Activated CD4-positive, alpha-beta T cell treated with anti-CD3 and anti-CD28 coated beads, Interleukin-2, amount 50 U/mL, for 24 hours (primary cell): ENCODE results near the gene CACNB2.

Experiments used
- DNase-seq, 2 donors: peaks; one replicate each; pipeline ENCODE4 v3.0.0-alpha.2; 2020; ENCODE audit warnings: low read depth in 1 of 2, low spot score in 1 of 2

CACNB2 gene

GRCh38 chr10:18278181-18278580, 138.0 kb downstream of the CACNB2 start:
- DNase-seq = no peak

DNA sequence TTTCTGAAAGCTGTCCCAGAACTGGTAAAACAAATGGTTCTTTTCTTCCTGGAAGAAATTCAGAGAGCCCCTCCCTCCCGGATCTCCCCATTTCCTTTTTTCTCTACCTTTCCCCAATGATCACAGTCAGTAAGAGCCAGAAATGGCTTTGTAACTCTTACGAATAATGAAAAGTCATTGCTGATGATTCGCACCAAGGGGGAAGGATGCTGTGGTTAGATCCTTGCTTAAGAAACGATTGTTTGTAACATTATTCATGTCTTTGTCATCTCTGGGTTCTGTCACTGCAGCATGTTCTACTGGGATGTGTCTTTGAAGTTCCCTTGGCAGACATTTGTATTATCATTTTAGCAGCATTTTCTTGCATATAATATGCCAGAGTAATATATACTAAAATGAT, 138.9 kb downstream of the CACNB2 start:
- no peak for DNase-seq

DNA sequence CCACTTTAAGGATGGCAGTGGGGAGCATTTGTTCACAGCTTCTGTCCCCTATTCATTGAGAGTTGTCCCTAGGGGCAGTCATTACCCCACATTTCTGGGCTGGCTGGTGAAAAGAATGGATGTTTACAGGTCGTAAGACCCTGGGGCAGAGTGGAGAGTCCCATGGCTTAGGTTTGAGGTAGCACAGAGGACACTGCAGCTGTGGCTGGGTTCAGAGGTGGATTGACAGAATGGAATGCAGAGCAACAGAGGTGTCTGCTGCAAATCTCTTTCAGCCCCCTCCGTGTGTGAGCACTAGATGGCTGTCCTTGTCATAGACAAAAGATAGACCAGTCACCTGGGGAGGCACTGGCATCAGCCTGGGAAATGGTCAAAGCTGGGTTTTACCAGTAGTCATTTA, 141.9 kb downstream of the CACNB2 start:
- DNase-seq = no peak

- no peak for DNase-seq
Measured at GRCh38 chr10:18290651-18291313, 150.6 kb downstream of the CACNB2 start.

GRCh38 chr10:18293536-18294510, 153.6 kb downstream of the CACNB2 start:
- DNase-seq = no peak

DNA sequence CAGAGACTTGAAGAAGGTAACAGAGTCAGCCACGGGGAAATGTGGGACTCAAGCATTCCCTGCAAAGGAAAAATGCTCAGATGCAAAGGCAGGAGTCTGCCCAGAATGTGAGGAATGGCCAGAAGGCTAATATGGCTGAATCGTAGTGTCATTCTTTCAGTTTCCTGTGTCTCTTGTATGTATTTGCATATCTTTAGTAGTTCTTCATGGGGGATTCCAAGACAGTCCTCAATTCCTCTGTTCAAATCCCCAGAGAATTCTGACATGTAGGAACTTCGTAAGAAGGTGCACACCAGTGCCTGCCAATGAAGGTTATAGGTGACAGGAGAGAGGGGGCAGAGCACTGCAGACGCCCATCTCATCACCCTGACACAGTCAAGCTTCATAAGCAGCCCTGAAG, 154.4 kb downstream of the CACNB2 start:
- DNase-seq = no peak

GRCh38 chr10:18297659-18298058, 157.4 kb downstream of the CACNB2 start:
- DNase-seq = no peak

- DNase-seq = no peak
Measured at GRCh38 chr10:18298256-18298655, 158.0 kb downstream of the CACNB2 start.

GRCh38 chr10:18303851-18304801, 163.9 kb downstream of the CACNB2 start:
- no peak for DNase-seq

- DNase-seq = no peak
Measured at GRCh38 chr10:18306031-18306430, 165.8 kb downstream of the CACNB2 start.

- DNase-seq = no peak
Measured at GRCh38 chr10:18308600-18308999, 168.4 kb downstream of the CACNB2 start.

DNA sequence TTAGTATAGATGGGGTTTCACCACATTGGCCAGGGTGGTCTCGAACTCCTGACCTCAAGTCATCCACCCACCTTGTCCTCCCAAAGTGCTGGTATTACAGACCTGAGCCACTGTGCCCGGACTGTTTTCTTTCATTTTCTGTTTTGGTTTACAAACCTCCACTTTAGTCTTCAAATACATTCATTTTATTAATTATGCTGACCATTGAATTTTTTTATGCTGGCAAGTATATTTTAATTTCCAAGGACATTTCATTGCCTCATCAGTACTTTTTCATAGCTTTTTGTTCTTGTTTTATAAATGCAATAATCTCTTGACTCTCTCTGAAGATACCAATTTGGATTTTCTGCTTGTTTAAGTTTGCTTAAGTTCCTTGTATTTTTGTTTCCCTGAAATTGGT, 170.5 kb downstream of the CACNB2 start:
- no peak for DNase-seq

DNA sequence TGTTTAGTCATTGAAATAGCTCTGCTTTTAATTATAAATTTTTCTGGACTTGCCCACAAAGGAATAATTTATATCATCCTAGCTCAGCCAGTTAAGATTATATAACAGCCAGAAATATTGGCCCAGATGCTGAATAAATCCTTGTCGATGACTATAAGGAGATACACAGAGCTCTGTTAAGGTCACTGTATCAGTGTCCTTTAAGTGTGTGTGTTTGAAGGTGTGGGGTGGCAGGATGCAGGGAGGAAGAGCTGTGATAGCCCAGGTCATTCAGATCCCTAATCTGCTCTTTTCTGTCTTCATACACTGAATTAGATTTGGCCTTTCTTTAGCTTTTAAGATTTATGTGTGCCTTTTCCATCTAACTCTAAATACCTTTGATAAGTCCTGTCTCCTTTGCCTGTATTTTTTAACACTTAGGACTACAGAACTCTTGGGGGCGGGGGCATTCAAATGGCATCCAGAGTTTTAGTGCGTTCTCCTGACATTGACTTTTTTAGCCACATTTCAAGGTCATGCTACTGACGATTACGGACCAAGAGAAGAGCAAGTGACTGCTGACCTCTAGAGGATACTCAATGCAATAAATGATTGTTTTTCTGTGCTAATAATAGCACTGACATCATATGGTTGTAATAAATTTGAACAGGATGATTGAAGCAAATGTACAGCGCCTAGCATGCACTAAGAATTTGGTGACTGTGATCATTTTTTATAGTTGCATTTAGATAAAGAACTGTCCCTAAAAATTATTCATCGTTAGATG, 172.3 kb downstream of the CACNB2 start:
- DNase-seq = no peak

DNA sequence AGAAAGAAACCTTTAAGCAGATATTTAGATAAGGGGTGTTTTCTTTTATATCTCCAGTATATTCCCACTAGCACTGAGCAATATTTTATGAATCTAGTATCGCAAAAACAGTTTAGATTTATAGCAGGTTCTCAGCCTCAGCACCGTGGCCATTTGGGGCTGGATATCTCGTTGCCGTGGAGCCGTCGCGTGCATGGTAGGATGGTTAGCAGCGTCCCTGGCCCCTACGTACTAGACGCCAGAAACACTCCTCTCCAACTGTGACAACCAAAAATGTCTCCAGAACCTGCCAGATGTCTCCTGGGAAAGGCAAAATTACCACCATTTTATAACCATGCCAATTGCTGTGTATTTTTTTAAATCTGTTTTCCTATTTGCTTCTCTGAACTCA, 172.9 kb downstream of the CACNB2 start:
- DNase-seq = no peak

- DNase-seq = no peak
Measured at GRCh38 chr10:18313626-18314025, 173.4 kb downstream of the CACNB2 start.

GRCh38 chr10:18319628-18320027, 179.4 kb downstream of the CACNB2 start:
- no peak for DNase-seq

GRCh38 chr10:18321371-18321770, 181.1 kb downstream of the CACNB2 start:
- no peak for DNase-seq

DNA sequence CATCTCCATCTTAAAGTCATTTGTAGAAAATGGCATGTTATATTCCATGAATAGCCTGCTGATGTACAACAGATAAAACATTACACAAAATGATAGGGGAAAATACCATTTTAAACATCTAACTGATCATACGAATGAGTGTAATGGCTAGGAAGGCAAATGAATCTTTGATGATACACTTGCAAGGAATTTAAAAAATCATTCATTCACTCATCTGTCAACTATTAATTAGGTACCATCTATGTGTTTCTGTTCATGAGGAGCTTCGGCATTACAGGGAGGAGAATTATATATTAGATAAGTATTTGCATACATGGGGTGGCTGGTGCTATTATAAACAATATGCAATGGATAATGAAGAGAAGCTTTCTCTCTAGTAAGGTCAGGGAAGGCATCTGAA, 183.7 kb downstream of the CACNB2 start:
- no peak for DNase-seq

GRCh38 chr10:18325410-18325809, 185.2 kb downstream of the CACNB2 start:
- no peak for DNase-seq

DNA sequence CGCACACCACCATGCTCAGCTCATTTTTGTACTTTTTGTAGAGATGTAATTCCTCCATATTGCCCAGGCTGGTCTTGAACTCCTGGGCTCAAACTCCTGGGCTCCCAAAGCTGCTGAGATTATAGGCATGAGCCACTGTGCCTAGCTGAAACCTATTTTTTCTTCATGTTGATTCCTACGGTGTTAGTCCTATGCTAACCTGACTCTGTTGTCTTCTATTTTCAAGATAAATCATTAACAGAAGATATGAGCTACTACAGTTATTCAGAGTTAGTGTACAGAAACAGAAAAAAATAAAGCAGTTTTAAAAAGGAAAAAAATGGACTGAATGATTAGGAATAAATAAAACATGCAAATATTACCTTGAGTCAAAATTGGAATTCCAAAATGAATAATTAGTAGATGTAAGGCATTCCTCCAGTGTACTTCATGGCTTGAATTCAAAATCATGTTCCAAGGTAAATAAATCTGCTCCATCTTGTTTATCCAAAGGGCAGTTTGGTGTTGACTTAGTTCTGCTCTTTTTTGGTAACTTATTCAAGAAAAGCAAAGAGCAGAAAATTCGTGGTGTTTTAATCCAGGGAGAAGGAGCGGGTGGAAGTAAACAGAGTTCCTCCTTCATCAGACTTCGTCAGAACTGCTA, 185.8 kb downstream of the CACNB2 start:
- no peak for DNase-seq
